Raji (cell line): ENCODE measurements around the gene SLC2A4.

Source experiments
- POLR2A ChIP-seq: IDR thresholded peaks from 2 replicates; pipeline ENCODE4 v1.6.1; 2011; ENCODE audit warnings: low read depth, low read length, control low read depth; ENCODE audit not compliant: insufficient read depth

Gene SLC2A4

DNA sequence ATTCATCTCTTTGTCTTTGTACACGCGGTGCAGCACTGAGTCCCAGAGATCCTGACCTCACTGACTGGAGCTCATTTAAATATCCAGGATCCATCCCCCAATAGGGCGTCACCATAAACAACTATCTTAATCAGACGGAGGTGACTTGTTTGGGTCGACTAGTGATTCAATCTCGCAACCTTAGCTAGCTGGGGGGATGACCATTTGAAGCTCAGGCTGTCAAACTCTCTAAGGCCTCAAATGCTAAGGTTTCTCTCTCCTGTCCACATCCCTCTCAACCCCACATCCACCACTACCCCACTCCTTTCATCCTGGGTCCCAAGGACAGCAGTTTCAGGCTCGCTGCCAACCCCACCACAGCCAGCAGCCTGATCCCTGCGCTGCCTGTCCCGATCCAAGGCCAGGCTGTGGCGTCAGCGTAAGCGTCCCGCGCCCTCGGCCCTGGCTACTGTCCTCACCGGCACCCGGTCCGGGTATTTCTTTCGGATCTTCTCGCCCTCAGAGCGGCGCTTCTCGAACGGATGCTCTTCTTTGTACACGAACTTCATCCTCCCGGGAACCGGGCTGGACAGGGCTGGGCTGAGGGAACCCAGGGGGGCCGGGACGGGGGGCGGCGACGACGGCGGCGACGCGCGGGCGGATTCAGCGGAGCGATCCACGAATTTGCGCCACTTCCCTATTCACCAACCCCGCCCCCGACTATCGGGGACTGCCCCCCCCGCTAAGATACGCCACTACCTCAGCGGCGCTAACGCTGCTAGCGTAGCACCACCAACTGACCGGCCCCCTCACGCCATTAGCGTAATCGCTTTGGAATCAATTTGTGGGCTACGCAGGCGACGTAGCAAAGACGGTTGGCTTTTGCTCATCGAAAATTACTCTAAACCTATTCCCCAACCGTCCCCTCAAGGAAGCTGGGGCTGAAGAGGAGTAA, 39.5 kb upstream of the SLC2A4 start, which contains the start of gene GABARAP:
Gene GABARAP, minus strand, starts transcription at position 667 of the 934 bp plus-strand sequence. Its CDS starts 119 bp downstream, at position 548.
- no peak; the same call in 1 of the 2 replicates for TF ChIP-seq POLR2A

- TF ChIP-seq POLR2A = 0 out of 2 replicates have a peak, but pooled peaks have one; percentile 17
Observed at GRCh38 chr17:7242717-7243452, 38.6 kb upstream of the SLC2A4 start.

DNA sequence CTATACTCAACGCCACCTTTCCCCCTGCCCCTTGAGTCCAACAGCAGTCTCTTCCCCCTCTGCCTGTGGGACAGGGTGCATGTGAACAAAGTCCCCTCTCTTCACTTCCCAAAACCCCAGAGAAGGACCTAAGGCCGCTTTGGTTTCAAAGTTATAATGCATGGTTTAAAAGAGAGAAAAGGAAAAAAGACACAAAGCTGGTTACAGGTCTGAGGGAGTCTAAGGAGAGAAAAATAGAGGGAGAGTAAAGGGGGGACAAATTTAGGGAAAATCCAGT, 38.1 kb upstream of the SLC2A4 start:
- TF ChIP-seq POLR2A = no peak

- no peak for TF ChIP-seq POLR2A
Observed at GRCh38 chr17:7246779-7247178, 34.7 kb upstream of the SLC2A4 start.

- no peak for TF ChIP-seq POLR2A
Observed at GRCh38 chr17:7248796-7249195, 32.7 kb upstream of the SLC2A4 start.

DNA sequence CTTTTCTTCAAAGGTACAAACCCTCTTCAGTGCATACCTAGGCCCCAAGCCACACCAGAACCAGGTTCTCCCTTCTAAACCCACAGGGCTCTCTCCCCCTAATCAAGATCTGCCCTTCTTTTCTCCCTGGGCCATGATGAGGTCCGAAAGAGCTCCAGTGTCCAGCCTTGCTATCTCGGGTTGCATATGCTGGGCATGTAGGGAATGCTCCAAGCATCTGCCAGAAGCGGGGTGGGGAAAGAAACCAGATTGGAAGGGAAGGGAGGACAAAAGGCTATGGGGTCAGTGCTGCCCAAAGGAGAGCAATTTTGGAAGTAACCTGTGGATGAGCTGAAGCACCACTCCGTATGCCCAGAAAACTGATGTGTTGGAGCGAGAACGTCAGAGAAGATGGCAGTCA, 32.3 kb upstream of the SLC2A4 start:
- no peak for TF ChIP-seq POLR2A

- no peak for TF ChIP-seq POLR2A
Observed at GRCh38 chr17:7249830-7250229, 31.7 kb upstream of the SLC2A4 start.

GRCh38 chr17:7250695-7251627, 30.6 kb upstream of the SLC2A4 start:
- no peak for TF ChIP-seq POLR2A

DNA sequence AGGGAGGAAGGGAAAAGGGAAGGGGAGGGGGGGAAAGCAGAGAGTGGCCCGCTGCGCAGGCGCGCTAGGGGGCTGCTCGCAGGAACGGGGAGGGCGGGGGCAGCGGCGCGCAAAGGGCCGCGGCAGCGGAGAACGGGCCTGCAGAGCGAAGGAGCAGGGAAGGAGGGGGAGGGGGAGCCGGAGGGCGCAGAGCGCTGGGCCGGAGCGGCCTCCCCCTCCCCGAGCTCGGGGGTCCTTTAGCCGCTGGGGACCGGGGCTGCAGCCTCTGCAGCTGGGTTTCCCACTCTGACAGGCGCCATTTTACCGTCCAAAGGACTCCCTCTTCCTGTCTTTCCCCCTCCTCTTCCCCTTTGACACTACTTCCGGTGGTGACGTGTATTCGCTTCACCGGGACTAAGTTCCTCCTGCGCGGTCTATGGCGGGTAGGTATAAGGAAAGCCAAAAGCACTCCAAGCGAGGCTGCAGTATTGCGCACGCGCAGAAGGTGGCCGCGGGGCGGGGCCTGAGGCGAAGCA, 29.8 kb upstream of the SLC2A4 start, which contains the start of gene CTDNEP1:
Gene CTDNEP1, minus strand, starts transcription at position 74 of the 515 bp plus-strand sequence. CDS start 438 bp downstream, outside the sequence.
- TF ChIP-seq POLR2A = peak; percentile 58; the same call in 1 of the 2 replicates

DNA sequence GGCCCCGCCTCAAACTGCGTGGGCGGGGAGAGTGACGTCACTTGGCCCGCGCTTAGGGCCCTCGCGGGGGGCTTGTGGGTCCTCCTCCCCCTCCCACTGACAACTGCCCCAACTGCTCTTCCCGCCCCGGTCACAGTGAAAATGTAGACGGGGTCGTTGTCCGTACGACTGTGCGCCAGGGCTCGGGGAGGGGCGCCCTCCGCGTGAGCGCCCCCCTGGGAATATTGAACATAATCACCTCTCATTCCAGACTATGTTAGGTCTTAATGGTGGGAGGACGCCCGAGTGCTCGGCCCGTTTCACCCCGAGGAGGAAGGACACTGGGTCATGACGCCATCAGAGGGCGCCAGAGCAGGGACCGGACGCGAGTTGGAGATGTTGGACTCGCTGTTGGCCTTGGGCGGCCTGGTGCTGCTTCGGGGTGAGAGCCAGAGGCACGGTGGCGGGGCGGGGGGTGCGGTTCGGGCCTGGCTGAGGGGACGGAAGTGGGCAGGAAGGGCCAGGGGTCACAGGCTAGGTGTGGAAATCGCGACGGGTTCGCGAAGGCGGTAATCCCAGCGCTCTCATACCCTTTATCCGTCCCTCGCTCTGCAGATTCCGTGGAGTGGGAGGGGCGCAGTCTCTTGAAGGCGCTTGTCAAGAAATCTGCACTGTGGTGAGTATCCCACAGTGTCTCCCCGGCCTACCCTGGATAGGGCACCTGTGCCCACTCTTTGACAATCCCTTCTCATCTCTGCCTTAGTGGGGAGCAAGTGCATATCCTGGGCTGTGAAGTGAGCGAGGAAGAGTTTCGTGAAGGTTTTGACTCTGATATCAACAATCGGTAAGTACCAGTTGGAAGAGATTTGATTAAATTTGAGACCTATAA, 29.1 kb upstream of the SLC2A4 start, which contains the start of gene ELP5:
Gene ELP5, plus strand, starts transcription at position 40 of the 868 bp plus-strand sequence. Its CDS starts 336 bp downstream, at position 376.
- peak; percentile 92 for TF ChIP-seq POLR2A

GRCh38 chr17:7253082-7253481, 28.4 kb upstream of the SLC2A4 start:
- TF ChIP-seq POLR2A = no peak

- no peak for TF ChIP-seq POLR2A
Observed at GRCh38 chr17:7254511-7254910, 27.0 kb upstream of the SLC2A4 start.

DNA sequence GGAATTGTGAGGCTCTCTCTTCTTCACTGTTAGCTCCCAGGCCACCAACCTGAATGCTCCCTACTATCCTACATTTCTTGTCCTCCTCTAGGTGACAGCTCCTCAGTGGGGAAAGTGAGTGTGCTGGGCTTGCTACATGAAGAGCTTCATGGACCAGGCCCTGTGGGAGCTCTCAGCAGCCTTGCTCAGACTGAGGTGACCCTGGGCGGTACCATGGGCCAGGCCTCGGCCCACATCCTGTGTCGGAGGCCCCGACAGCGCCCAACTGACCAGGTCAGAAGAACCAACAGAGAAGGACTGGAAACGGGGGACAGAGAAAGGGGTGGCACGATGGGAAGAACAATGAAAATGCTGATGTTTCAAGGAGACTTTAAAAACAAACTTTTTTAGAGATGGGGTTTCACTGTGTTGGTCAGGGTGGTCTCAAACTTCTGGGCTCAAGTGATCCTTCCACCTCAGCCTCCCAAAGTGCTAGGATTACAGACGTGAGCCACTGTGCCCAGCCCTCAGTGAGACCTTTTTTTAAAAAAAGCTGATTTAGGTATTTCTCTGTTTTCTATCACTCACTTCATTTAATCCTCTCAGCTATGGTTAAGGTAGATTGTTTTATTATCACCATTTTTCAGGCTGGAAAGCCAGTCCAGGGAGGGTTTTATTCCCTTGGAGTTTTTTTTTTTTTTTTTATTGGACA, 24.6 kb upstream of the SLC2A4 start:
- TF ChIP-seq POLR2A = no peak
